ENCODE measurements around the gene SH3BP4.

GRCh38 chr2:234932591-234933168, 19.1 kb upstream of the SH3BP4 start:
- TF ChIP-seq CTCF (IDR thresholded peaks at IDR 0.05), result no peak
- no peak for TF ChIP-seq EZH2 (IDR thresholded peaks at IDR 0.05)
- TF ChIP-seq EZH2phosphoT487 (IDR thresholded peaks at IDR 0.05), result no peak

All from neural progenitor cell (in vitro differentiated cells).